Measurements from ENCODE around the gene CCDC152. TPM values are rescaled to one million over a fixed set of nuclear protein-coding genes. Genes with fewer than 3 reads are reported as not detected.

CCDC152 gene
- total RNA-seq, 1 experiment from 2014 or later, result not detected

DNA sequence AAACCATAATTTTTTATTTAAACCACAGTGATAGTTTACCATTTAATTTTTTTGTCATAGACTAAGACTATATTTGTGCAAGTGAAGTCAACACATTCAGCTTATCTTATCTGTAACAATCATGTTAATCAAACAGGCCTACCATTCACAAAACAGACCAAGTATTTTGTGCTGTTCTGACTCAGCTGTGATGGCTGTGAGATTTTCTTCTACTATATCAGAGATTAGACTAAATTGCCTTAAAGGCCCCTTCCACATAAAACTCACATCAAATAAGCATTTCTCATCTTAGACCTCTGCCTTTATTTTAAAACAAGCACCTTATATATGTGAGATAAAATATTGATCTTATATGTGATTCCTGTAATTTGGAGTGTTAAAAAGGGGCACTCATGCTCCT is 13.4 kb downstream of the CCDC152 start (continued):
- TF ChIP-seq TCF7L2 (IDR thresholded peaks at IDR 0.05; ENCODE audit: borderline replicate concordance, extremely low read depth, insufficient read depth, insufficient read length) (no peak), SP1 (IDR thresholded peaks at IDR 0.05; ENCODE audit: low read depth) (no peak), EZH2phosphoT487 (IDR thresholded peaks at IDR 0.05; ENCODE audit: borderline replicate concordance) (no peak)

DNA sequence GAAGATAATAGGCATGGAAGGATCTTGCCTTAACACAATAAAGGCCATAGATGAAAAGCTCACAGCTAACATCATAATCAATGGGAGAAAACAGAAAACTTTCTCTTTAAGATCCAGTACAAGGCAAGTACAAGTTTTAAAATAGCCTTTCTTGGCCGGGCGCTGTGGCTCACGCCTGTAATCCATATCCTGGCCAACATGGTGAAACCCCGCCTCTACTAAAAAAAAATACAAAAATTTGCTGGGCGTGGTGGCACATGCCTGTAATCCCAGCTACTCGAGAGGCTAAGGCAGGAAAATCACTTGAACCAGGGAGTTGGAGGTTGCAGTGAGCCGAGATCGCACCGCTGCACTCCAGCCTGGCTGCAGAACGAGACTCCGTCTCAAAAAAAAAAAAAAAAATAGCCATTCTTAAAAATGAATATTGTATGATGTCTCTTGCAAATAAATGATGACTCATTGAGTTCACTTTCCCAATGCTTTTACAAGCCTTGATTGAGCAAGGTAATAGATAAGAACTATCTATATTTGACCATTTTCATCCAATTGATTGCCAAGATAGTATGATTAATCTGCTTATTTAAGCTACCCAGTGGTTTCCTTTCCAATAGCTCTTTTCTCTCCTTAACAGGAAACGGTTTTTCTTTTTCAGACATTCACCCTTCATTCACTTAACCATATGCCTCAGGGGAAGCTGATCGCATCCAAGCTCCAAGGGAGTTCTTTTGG is 15.8 kb downstream of the CCDC152 start:
- RAD21 ChIA-PET (ENCODE audit: low non-redundant PET in 1 of 2, low total read pairs in 2 of 2, uncharacterized antibody in 2 of 2, unreplicated experiment in 2 of 2), result no interaction called here
- no peaks in the 10 kb centered on the region for H3K36me3 ChIP-seq (ENCODE audit: control insufficient read depth in 1 of 2, insufficient read depth in 2 of 2, low read length in 2 of 2)
- no peak overlapping the region for H3K9ac ChIP-seq (ENCODE audit: low read length)
- H3K27ac ChIP-seq (ENCODE audit: low read depth, low read length), result no peak overlapping the region
- no peaks in the 10 kb centered on the region for H3K79me2 ChIP-seq (ENCODE audit: insufficient read depth, low read length)
- H3K9me3 ChIP-seq (ENCODE audit: control insufficient read depth in 1 of 2, insufficient read depth in 1 of 2, low read depth in 1 of 2, low read length in 2 of 2), result no peaks in the 10 kb centered on the region
- H3K4me3 ChIP-seq (replicated peaks in 1 of 2; ENCODE audit: low read depth in 1 of 2, low read length in 2 of 2), result no peak overlapping the region
- H3K9me2 ChIP-seq (ENCODE audit: insufficient read depth), result no peaks in the 10 kb centered on the region
- ATAC-seq, result no peak
- POLR2A ChIA-PET, result no interaction called here
- H3K27me3 ChIP-seq (ENCODE audit: insufficient read depth, low read length), result 0 out of 2 replicates have a peak, but pooled peaks cover 3% of the 10 kb centered on the region
- no peaks in the 10 kb centered on the region for H3K4me1 ChIP-seq (ENCODE audit: control insufficient read depth in 1 of 2, insufficient read depth in 2 of 2, low read length in 2 of 2)
- no peak overlapping the region for H3K4me2 ChIP-seq (ENCODE audit: low read length)
- H4K20me1 ChIP-seq (ENCODE audit: insufficient read depth), result no peaks in the 10 kb centered on the region
- no TSS peak for BruUV-seq (replicated peaks)
- no peak for DNase-seq (ENCODE audit: low read depth, low spot score)
- no peak overlapping the region for H2AFZ ChIP-seq (ENCODE audit: low read depth, low read length, poor library complexity, severe bottlenecking)
- CTCF ChIA-PET, result no interaction called here
- intact Hi-C loops (cut with micrococcal nuclease), result loop anchor here (10.0 kb wide), 1 partner anchor 1068 kb away; no protein-coding TSS in a partner anchor
- TF ChIP-seq, protein P1, sequence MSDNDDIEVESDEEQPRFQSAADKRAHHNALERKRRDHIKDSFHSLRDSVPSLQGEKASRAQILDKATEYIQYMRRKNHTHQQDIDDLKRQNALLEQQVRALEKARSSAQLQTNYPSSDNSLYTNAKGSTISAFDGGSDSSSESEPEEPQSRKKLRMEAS (IDR thresholded peaks at IDR 0.05), result no peak
- TF ChIP-seq YY1 (IDR thresholded peaks at IDR 0.05; ENCODE audit: extremely low read depth, insufficient replicate concordance, low read depth, low read length), result no peak
- TF ChIP-seq FOSL1 (IDR thresholded peaks at IDR 0.05; ENCODE audit: low read depth), result no peak
- TF ChIP-seq, protein P2, sequence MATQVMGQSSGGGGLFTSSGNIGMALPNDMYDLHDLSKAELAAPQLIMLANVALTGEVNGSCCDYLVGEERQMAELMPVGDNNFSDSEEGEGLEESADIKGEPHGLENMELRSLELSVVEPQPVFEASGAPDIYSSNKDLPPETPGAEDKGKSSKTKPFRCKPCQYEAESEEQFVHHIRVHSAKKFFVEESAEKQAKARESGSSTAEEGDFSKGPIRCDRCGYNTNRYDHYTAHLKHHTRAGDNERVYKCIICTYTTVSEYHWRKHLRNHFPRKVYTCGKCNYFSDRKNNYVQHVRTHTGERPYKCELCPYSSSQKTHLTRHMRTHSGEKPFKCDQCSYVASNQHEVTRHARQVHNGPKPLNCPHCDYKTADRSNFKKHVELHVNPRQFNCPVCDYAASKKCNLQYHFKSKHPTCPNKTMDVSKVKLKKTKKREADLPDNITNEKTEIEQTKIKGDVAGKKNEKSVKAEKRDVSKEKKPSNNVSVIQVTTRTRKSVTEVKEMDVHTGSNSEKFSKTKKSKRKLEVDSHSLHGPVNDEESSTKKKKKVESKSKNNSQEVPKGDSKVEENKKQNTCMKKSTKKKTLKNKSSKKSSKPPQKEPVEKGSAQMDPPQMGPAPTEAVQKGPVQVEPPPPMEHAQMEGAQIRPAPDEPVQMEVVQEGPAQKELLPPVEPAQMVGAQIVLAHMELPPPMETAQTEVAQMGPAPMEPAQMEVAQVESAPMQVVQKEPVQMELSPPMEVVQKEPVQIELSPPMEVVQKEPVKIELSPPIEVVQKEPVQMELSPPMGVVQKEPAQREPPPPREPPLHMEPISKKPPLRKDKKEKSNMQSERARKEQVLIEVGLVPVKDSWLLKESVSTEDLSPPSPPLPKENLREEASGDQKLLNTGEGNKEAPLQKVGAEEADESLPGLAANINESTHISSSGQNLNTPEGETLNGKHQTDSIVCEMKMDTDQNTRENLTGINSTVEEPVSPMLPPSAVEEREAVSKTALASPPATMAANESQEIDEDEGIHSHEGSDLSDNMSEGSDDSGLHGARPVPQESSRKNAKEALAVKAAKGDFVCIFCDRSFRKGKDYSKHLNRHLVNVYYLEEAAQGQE (IDR thresholded peaks at IDR 0.05; ENCODE audit: low read depth), result no peak
- TF ChIP-seq TCF7L2 (IDR thresholded peaks at IDR 0.05; ENCODE audit: borderline replicate concordance, extremely low read depth, insufficient read depth, insufficient read length), result no peak
- TF ChIP-seq, protein P3, sequence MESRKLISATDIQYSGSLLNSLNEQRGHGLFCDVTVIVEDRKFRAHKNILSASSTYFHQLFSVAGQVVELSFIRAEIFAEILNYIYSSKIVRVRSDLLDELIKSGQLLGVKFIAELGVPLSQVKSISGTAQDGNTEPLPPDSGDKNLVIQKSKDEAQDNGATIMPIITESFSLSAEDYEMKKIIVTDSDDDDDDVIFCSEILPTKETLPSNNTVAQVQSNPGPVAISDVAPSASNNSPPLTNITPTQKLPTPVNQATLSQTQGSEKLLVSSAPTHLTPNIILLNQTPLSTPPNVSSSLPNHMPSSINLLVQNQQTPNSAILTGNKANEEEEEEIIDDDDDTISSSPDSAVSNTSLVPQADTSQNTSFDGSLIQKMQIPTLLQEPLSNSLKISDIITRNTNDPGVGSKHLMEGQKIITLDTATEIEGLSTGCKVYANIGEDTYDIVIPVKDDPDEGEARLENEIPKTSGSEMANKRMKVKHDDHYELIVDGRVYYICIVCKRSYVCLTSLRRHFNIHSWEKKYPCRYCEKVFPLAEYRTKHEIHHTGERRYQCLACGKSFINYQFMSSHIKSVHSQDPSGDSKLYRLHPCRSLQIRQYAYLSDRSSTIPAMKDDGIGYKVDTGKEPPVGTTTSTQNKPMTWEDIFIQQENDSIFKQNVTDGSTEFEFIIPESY (IDR thresholded peaks at IDR 0.05; ENCODE audit: extremely low read depth, insufficient replicate concordance, low read length), result no peak
- no peak for TF ChIP-seq SRF (IDR thresholded peaks at IDR 0.05; ENCODE audit: low read depth)
- TF ChIP-seq RAD21 (IDR thresholded peaks at IDR 0.05; ENCODE audit: low read depth), result no peak
- TF ChIP-seq ELF1 (IDR thresholded peaks at IDR 0.05; ENCODE audit: borderline replicate concordance, low read depth), result no peak
- TF ChIP-seq EGR1 (IDR thresholded peaks at IDR 0.05; ENCODE audit: low read depth), result no peak
